ENCODE measurements around the gene ZNF81.
"Not testable (repeated sequence)": the region's sequence is repeated elsewhere in the genome, so short reads cannot be mapped to it uniquely, and the experiment has no call there.

The ZNF81 gene

GRCh38 chrX:47844117-47844516, 7.4 kb downstream of the ZNF81 start:
- no peak for DNase-seq (ENCODE audit: low read depth in 2 of 2)

GRCh38 chrX:47846040-47846439, 9.3 kb downstream of the ZNF81 start:
- no peak for DNase-seq (ENCODE audit: low read depth in 2 of 2)

- DNase-seq (ENCODE audit: low read depth in 2 of 2) = no peak
Measured at GRCh38 chrX:47849778-47850177, 13.1 kb downstream of the ZNF81 start.

- not testable (repeated sequence) for DNase-seq (ENCODE audit: low read depth in 2 of 2)
Measured at GRCh38 chrX:47850389-47850788, 13.7 kb downstream of the ZNF81 start.

GRCh38 chrX:47850901-47851300, 14.2 kb downstream of the ZNF81 start:
- DNase-seq (ENCODE audit: low read depth in 2 of 2) = no peak

GRCh38 chrX:47854474-47854873, 17.8 kb downstream of the ZNF81 start:
- peak in 1 of 2 donors; percentile 8 for DNase-seq (ENCODE audit: low read depth in 2 of 2)

GRCh38 chrX:47859686-47860085, 23.0 kb downstream of the ZNF81 start:
- no peak for DNase-seq (ENCODE audit: low read depth in 2 of 2)

- DNase-seq (ENCODE audit: low read depth in 2 of 2) = no peak
Measured at GRCh38 chrX:47862680-47863079, 26.0 kb downstream of the ZNF81 start.

GRCh38 chrX:47863187-47863586, 26.5 kb downstream of the ZNF81 start:
- no peak for DNase-seq (ENCODE audit: low read depth in 2 of 2)

GRCh38 chrX:47864300-47864699, 27.6 kb downstream of the ZNF81 start:
- no peak for DNase-seq (ENCODE audit: low read depth in 2 of 2)

GRCh38 chrX:47864785-47865184, 28.1 kb downstream of the ZNF81 start:
- DNase-seq (ENCODE audit: low read depth in 2 of 2) = no peak

- DNase-seq (ENCODE audit: low read depth in 2 of 2) = no peak
Measured at GRCh38 chrX:47873123-47873522, 36.4 kb downstream of the ZNF81 start.

- DNase-seq (ENCODE audit: low read depth in 2 of 2) = no peak
Measured at GRCh38 chrX:47877327-47877726, 40.6 kb downstream of the ZNF81 start.

GRCh38 chrX:47878198-47878597, 41.5 kb downstream of the ZNF81 start:
- DNase-seq (ENCODE audit: low read depth in 2 of 2) = no peak

- DNase-seq (ENCODE audit: low read depth in 2 of 2) = no peak
Measured at GRCh38 chrX:47879463-47879862, 42.8 kb downstream of the ZNF81 start.

- no peak for DNase-seq (ENCODE audit: low read depth in 2 of 2)
Measured at GRCh38 chrX:47880927-47881326, 44.2 kb downstream of the ZNF81 start.

GRCh38 chrX:47885501-47885900, 48.8 kb downstream of the ZNF81 start:
- DNase-seq (ENCODE audit: low read depth in 2 of 2) = no peak

GRCh38 chrX:47898024-47898423, 61.3 kb downstream of the ZNF81 start:
- DNase-seq (ENCODE audit: low read depth in 2 of 2) = no peak

- DNase-seq (ENCODE audit: low read depth in 2 of 2) = no peak
Measured at GRCh38 chrX:47900833-47901232, 64.1 kb downstream of the ZNF81 start.

GRCh38 chrX:47902161-47902560, 65.5 kb downstream of the ZNF81 start:
- no peak for DNase-seq (ENCODE audit: low read depth in 2 of 2)

GRCh38 chrX:47915886-47916493, 79.3 kb downstream of the ZNF81 start:
- DNase-seq (ENCODE audit: low read depth in 2 of 2) = no peak

- DNase-seq (ENCODE audit: low read depth in 2 of 2) = no peak
Measured at GRCh38 chrX:47918274-47918673, 81.6 kb downstream of the ZNF81 start.

GRCh38 chrX:47927212-47927611, 90.5 kb downstream of the ZNF81 start:
- no peak for DNase-seq (ENCODE audit: low read depth in 2 of 2)

GRCh38 chrX:47931970-47932369, 95.3 kb downstream of the ZNF81 start:
- not testable (repeated sequence) for DNase-seq (ENCODE audit: low read depth in 2 of 2)

Data from stimulated activated CD4-positive, alpha-beta T cell treated with anti-CD3 and anti-CD28 coated beads, Interleukin-1b, Interleukin-23, amount 100 ng/mL, for 4 hours (primary cell).